Astrocyte of the cerebellum (primary cell): Measurements from ENCODE around the gene NFYC.

Source experiments
- DNase-seq: peaks from one replicate; pipeline ENCODE4 v3.0.0-alpha.2; 2011; ENCODE audit warnings: low read depth
- H3K4me3 ChIP-seq: 2 replicates; pipeline ENCODE4 v1.5.1; 2011; ENCODE audit warnings: mild to moderate bottlenecking, low read depth, low read length, moderate library complexity
- CTCF ChIP-seq: IDR thresholded peaks from 2 replicates; pipeline ENCODE4 v1.5.1; 2012; ENCODE audit warnings: low read length, low read depth, moderate library complexity, mild to moderate bottlenecking; ENCODE audit errors: missing control alignments
- in situ Hi-C: cut with HindIII; loops from 2 replicates; pipeline ENCODE4 v1.10.0; 2017; ENCODE audit warnings: low sequenced_read_pairs

NFYC gene

GRCh38 chr1:40786995-40787705, 95.6 kb downstream of the NFYC start:
- no peak for TF ChIP-seq CTCF
- in situ Hi-C loops = loop anchor here (5.0 to 10.0 kb wide), 2 partner anchors 35 to 62 kb away; no protein-coding TSS in a partner anchor
- no peak for DNase-seq
- H3K4me3 ChIP-seq = no peak overlapping the region

- in situ Hi-C loops = loop anchor here (5.0 to 10.0 kb wide), 2 partner anchors 34 to 63 kb away; no protein-coding TSS in a partner anchor
- no peak overlapping the region for H3K4me3 ChIP-seq
Observed at GRCh38 chr1:40787737-40788560, 96.4 kb downstream of the NFYC start.

GRCh38 chr1:40788561-40789341, 97.2 kb downstream of the NFYC start:
- TF ChIP-seq CTCF = no peak
- DNase-seq = no peak
- in situ Hi-C loops = loop anchor here (5.0 to 10.0 kb wide), 2 partner anchors 34 to 64 kb away; no protein-coding TSS in a partner anchor
- no peak overlapping the region for H3K4me3 ChIP-seq

More at GRCh38 chr1:40787737-40788560, 96.4 kb downstream of the NFYC start:
- DNase-seq = no peak
- TF ChIP-seq CTCF = no peak

- TF ChIP-seq CTCF = no peak
- no peak overlapping the region for H3K4me3 ChIP-seq
- no peak for DNase-seq
- in situ Hi-C loops = loop anchor here (5.0 to 10.0 kb wide), 2 partner anchors 33 to 64 kb away; no protein-coding TSS in a partner anchor
Observed at GRCh38 chr1:40789342-40789598, 97.8 kb downstream of the NFYC start.

GRCh38 chr1:40789661-40790430, 98.3 kb downstream of the NFYC start:
- no peak overlapping the region for H3K4me3 ChIP-seq
- TF ChIP-seq CTCF = no peak
- no peak for DNase-seq
- in situ Hi-C loops = loop anchor here (5.0 to 10.0 kb wide), 2 partner anchors 32 to 65 kb away; no protein-coding TSS in a partner anchor
